Gastroesophageal sphincter (tissue), 2 donors: ENCODE data around the gene TTC9.

ENCODE experiments used
- EP300 ChIP-seq: sonication (generic); formaldehyde crosslinking; IDR thresholded peaks from one replicate; pipeline ENCODE4 v1.6.1; 2017; ENCODE audit warnings: antibody characterized with exemption, mild to moderate bottlenecking
- POLR2A ChIP-seq, 2 donors: fragments of 450-650 bp; IDR thresholded peaks; one replicate each; pipeline ENCODE4 v1.6.1; 2017; ENCODE audit warnings: antibody characterized with exemption in 2 of 2, mild to moderate bottlenecking in 2 of 2, moderate library complexity in 1 of 2

- no peak for TF ChIP-seq EP300
- no peak for TF ChIP-seq POLR2A (IDR thresholded peaks at IDR 0.05)
Observed at GRCh38 chr14:70641548-70642302, at the start of gene TTC9.
